Fibroblast of skin of left biceps (primary cell): Measurements from ENCODE around the gene SPTBN1.

Experiments used
- DNase-seq, 2 experiments: peaks; one replicate each; pipeline ENCODE4 v3.0.0-alpha.2; 2013; ENCODE audit warnings: low read depth in 2 of 2

SPTBN1 gene

GRCh38 chr2:54610700-54611099, 154.6 kb downstream of the SPTBN1 start:
- no peak for DNase-seq

DNA sequence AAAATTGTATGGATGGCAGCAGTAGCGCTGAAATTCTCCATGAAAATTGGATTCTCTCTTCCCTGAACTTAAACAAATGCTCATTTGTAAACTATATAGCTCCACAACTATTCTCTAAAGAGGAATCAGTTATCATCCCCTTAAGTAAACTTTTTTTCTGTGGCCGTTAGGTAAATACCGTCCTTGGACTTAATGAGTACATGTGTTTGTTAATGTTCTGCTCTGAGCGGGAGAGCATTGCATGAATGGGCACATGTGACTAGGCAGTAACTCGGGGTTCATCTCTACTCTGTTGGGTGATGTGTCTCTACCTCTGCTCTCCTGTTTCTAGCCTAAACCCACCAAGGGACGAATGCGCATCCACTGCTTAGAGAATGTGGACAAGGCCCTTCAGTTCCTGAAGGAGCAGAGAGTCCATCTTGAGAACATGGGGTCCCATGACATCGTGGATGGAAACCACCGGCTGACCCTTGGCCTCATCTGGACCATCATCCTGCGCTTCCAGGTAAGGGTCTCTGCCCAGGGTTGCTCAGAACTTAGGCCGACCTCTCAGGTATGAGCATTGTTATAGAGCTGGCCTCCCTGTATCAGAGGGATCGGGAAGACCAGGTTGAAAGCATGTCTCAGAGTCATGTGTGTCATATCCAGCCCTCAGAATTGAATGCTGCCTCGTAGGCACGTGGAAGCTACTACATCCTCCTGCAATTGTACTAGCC, 155.9 kb downstream of the SPTBN1 start:
- no peak for DNase-seq

DNA sequence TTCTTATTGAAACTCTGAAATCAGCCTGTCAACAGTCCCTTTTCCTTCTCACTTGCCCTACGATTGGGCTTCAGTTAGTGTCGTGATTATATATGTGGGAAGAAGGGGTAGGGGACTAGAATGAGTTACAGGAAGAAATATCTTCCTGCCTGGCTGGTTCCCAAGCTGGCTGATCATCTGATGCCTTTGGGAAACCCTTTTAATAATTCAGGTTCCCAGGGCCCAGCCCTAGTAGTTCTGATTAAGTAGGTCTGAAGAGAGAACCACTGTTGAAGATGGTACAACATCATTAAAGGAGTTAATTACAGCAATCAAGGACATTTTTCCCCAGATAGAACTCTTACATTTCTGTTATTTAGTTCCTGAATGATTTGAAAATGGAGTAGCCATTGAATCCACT, 157.3 kb downstream of the SPTBN1 start:
- DNase-seq = no peak

GRCh38 chr2:54613794-54614257, 157.7 kb downstream of the SPTBN1 start:
- no peak for DNase-seq

DNA sequence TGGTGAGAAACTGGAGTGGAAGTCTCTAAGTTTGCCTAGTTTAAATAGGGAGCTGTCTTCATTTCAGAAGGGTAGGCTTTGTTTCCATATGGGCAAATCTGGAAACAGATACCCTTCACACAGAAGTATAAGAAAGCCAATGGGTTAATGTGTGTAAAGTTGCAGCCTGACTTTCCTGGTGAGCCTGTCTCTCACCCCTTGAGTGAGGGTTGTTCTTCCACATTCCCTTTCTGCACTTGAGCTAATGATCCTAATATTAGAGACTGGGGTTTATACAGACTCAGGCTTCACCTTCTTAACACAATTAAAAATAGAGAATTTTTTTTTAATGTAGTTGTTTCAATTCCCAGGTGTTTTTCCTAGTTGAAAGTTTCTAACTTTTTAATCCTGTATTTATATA, 158.7 kb downstream of the SPTBN1 start:
- no peak for DNase-seq

GRCh38 chr2:54615832-54616534, 159.9 kb downstream of the SPTBN1 start:
- no peak for DNase-seq

- no peak for DNase-seq
Measured at GRCh38 chr2:54617409-54617808, 161.3 kb downstream of the SPTBN1 start.

GRCh38 chr2:54618646-54619565, 162.8 kb downstream of the SPTBN1 start:
- DNase-seq = no peak

GRCh38 chr2:54619660-54620231, 163.6 kb downstream of the SPTBN1 start:
- no peak for DNase-seq

GRCh38 chr2:54620948-54621347, 164.8 kb downstream of the SPTBN1 start:
- no peak for DNase-seq

DNA sequence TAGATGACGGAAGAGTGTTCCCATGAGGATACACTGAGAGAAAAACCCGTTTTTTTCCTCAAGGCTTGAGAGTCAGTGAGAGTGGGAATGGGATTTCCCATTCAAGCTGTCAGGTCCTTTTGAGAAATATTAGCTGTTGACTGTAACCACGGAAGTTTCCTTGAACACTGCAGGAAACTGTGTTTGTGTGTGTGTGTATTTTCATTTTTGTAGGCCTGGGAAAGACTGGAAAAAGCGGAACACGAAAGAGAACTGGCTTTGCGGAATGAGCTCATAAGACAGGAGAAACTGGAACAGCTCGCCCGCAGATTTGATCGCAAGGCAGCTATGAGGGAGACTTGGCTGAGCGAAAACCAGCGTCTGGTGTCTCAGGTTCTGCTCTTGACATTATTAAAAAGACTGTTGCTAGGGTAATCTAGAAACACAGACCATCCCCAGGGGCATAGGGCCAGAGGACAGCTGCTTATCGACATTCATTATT, 168.5 kb downstream of the SPTBN1 start:
- DNase-seq = no peak

GRCh38 chr2:54626131-54626530, 170.0 kb downstream of the SPTBN1 start:
- no peak for DNase-seq

DNA sequence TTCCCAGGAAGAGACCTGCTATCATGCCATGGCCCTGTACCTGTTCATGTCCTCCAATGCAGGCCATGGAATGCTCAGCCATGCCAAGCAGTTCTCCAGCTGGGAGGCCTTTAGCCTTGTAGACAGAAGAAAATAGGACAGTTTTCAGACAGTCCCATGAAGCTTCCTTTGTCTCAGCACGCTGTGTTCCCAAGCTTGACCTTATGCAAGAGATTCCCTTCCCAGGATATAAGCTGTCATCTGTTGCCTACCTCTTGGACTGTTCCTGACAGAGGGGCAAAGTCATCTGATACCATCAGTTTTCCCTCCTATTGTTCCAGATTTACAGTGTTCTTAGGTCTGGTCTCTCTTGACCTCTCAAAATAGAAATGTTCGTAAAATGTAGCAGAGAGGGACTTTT, 170.8 kb downstream of the SPTBN1 start:
- DNase-seq = no peak

GRCh38 chr2:54627973-54628372, 171.8 kb downstream of the SPTBN1 start:
- no peak for DNase-seq

GRCh38 chr2:54628418-54628817, 172.3 kb downstream of the SPTBN1 start:
- no peak for DNase-seq

- DNase-seq = no peak
Measured at GRCh38 chr2:54628957-54629356, 172.8 kb downstream of the SPTBN1 start.

DNA sequence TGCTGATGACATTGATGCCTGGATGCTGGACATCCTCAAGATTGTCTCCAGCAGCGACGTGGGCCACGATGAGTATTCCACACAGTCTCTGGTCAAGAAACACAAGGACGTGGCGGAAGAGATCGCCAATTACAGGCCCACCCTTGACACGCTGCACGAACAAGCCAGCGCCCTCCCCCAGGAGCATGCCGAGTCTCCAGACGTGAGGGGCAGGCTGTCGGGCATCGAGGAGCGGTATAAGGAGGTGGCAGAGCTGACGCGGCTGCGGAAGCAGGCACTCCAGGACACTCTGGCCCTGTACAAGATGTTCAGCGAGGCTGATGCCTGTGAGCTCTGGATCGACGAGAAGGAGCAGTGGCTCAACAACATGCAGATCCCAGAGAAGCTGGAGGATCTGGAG, 173.3 kb downstream of the SPTBN1 start:
- DNase-seq = no peak

GRCh38 chr2:54629914-54630857, 174.1 kb downstream of the SPTBN1 start:
- DNase-seq = no peak

GRCh38 chr2:54630858-54631497, 174.9 kb downstream of the SPTBN1 start:
- DNase-seq = no peak

GRCh38 chr2:54631755-54632154, 175.6 kb downstream of the SPTBN1 start:
- no peak for DNase-seq
